Stomach (tissue), 4 donors: ENCODE data around the gene PLPP7.

Experiments
- EP300 ChIP-seq: sonication (generic); formaldehyde crosslinking; IDR thresholded peaks from one replicate; pipeline ENCODE4 v1.6.1; 2017; ENCODE audit warnings: antibody characterized with exemption
- POLR2A ChIP-seq, 4 donors: fragments of 450-650 bp; IDR thresholded peaks; one replicate each; pipeline ENCODE4 v1.6.1; 2016; ENCODE audit warnings: antibody characterized with exemption in 4 of 4, control low read depth in 2 of 4, mild to moderate bottlenecking in 1 of 4, moderate library complexity in 1 of 4
- POLR2AphosphoS5 ChIP-seq, 3 donors: sonication (generic); formaldehyde crosslinking; IDR thresholded peaks; one replicate each; pipeline ENCODE4 v1.6.1; 2016; ENCODE audit warnings: antibody characterized with exemption in 3 of 3
- TF ChIP-seq, protein P1 (sequence below), 7 experiments: fragments of 450-650 bp in 4 of 7; fragments of 200-600 bp in 3 of 7; sonication (generic) in 3 of 7; IDR thresholded peaks; one replicate each; pipeline ENCODE4 v1.5.1; 2016 to 2019; ENCODE audit warnings: antibody characterized with exemption in 7 of 7, control low read depth in 2 of 7, mild to moderate bottlenecking in 1 of 7

DNA sequence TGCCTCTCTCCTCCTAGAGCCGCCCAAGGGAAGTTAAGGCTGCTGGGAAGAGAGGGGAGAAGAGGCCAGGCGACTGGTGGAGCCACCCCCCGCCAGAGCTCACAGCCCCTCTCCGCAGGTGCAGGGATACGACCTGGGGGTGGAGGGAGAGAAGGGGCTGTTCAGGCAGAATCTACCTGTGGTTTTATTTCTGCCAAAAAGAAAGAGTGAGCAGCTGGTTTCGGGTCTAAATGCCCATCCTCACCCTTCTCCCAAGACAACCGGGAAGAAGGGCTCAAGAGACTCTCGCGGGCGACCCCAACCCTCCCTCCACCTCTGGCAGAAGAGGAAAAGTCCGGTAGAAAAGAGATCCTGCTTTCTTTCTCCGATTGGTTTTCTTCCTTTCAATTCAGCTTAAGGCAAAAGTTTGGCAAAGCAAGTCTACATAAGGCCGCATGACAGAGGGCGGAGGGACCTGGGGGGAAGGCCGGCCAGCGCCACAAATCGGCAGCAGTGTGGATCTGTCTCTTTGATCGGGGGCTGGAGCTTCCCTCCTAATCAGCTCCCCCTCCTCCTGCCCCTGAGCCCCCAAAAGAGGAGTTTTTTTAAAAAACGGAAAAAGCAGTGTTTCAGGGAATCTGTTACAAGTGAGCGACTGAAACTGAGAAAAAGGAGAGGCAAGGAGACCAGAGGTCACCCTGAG is 29.5 kb upstream of the PLPP7 start:
- TF ChIP-seq, protein P1, sequence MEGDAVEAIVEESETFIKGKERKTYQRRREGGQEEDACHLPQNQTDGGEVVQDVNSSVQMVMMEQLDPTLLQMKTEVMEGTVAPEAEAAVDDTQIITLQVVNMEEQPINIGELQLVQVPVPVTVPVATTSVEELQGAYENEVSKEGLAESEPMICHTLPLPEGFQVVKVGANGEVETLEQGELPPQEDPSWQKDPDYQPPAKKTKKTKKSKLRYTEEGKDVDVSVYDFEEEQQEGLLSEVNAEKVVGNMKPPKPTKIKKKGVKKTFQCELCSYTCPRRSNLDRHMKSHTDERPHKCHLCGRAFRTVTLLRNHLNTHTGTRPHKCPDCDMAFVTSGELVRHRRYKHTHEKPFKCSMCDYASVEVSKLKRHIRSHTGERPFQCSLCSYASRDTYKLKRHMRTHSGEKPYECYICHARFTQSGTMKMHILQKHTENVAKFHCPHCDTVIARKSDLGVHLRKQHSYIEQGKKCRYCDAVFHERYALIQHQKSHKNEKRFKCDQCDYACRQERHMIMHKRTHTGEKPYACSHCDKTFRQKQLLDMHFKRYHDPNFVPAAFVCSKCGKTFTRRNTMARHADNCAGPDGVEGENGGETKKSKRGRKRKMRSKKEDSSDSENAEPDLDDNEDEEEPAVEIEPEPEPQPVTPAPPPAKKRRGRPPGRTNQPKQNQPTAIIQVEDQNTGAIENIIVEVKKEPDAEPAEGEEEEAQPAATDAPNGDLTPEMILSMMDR (IDR thresholded peaks at IDR 0.05), result no peak
- TF ChIP-seq POLR2AphosphoS5 (IDR thresholded peaks at IDR 0.05) (no peak), POLR2A (IDR thresholded peaks at IDR 0.05) (no peak), EP300 (no peak)
